Measurements from ENCODE around the gene LHFPL2. TPM values are rescaled to one million over a fixed set of nuclear protein-coding genes. Genes with fewer than 3 reads are reported as not detected.

The LHFPL2 gene
- total and polyA plus RNA-seq, 10 donors = 4.8 to 14.6 (median 9.3) TPM

GRCh38 chr5:78639791-78640190 is 8.8 kb downstream of the LHFPL2 start:
- intact Hi-C loops (cut with DNase I; ENCODE audit: low total_unique reads) = no loop called here

GRCh38 chr5:78638973-78639669 is 9.5 kb downstream of the LHFPL2 start:
- no peaks in the 10 kb centered on the region for H3K27me3 ChIP-seq (replicated peaks in 1 of 7)
- H3K4me3 ChIP-seq = no peak overlapping the region
- H3K9me3 ChIP-seq = no peaks in the 10 kb centered on the region
- intact Hi-C loops (cut with DNase I; ENCODE audit: low total_unique reads) = no loop called here
- peaks cover 0 to 24% (median 12%) of the 10 kb centered on the region in 6 donors for H3K4me1 ChIP-seq
- no peaks in the 10 kb centered on the region for H3K36me3 ChIP-seq
- TF ChIP-seq CTCF (IDR thresholded peaks at IDR 0.05 in 8 of 11, conservative IDR thresholded peaks at IDR 0.05 in 3 of 11) = no peak
- TF ChIP-seq POLR2A (IDR thresholded peaks at IDR 0.05) = no peak
- TF ChIP-seq POLR2AphosphoS5 (IDR thresholded peaks at IDR 0.05) = no peak
- H3K27ac ChIP-seq = no peak overlapping the region
- WGBS, 5 donors = 90 to 98% (median 95%) methylated on average over 4 of the region's 4 CpGs
- DNase-seq = no peak

More at GRCh38 chr5:78639791-78640190, 8.8 kb downstream of the LHFPL2 start:
- Histone ChIP-seq H3K36me3 (no peaks in the 10 kb centered on the region), H3K27me3 (replicated peaks in 1 of 7) (no peaks in the 10 kb centered on the region), H3K4me1 (peaks cover 0 to 17% (median 7%) of the 10 kb centered on the region in 6 donors), H3K9me3 (no peaks in the 10 kb centered on the region), H3K27ac (no peak overlapping the region), H3K4me3 (no peak overlapping the region)
- WGBS, 5 donors = 75 to 86% (median 85%) methylated on average over 2 of the region's 2 CpGs
- TF ChIP-seq CTCF (IDR thresholded peaks at IDR 0.05 in 8 of 11, conservative IDR thresholded peaks at IDR 0.05 in 3 of 11) (no peak), POLR2AphosphoS5 (IDR thresholded peaks at IDR 0.05) (no peak), POLR2A (IDR thresholded peaks at IDR 0.05) (no peak)
- DNase-seq = no peak

- no peak overlapping the region for H3K4me3 ChIP-seq
- no peaks in the 10 kb centered on the region for H3K27me3 ChIP-seq (replicated peaks in 1 of 7)
- WGBS, 5 donors = 58 to 69% (median 67%) methylated on average over 10 of the region's 10 CpGs
- no peak overlapping the region for H3K27ac ChIP-seq
- TF ChIP-seq CTCF (IDR thresholded peaks at IDR 0.05 in 8 of 11, conservative IDR thresholded peaks at IDR 0.05 in 3 of 11) (no peak), POLR2AphosphoS5 (IDR thresholded peaks at IDR 0.05) (peak in 2 of 3 donors; percentile 41 to 64), POLR2A (IDR thresholded peaks at IDR 0.05) (no peak)
- no peaks in the 10 kb centered on the region for H3K9me3 ChIP-seq
- H3K4me1 ChIP-seq = peaks cover 0 to 31% (median 15%) of the 10 kb centered on the region in 6 donors
- no peak for DNase-seq
- H3K36me3 ChIP-seq = no peaks in the 10 kb centered on the region
- intact Hi-C loops (cut with DNase I; ENCODE audit: low total_unique reads) = no loop called here
Observed at GRCh38 chr5:78638423-78638822, 10.1 kb downstream of the LHFPL2 start.

GRCh38 chr5:78637468-78637867 is 11.1 kb downstream of the LHFPL2 start:
- Histone ChIP-seq H3K27me3 (replicated peaks in 1 of 7) (no peaks in the 10 kb centered on the region), H3K27ac (no peak overlapping the region), H3K4me3 (no peak overlapping the region), H3K9me3 (no peaks in the 10 kb centered on the region), H3K4me1 (peaks cover 0 to 32% (median 15%) of the 10 kb centered on the region in 6 donors), H3K36me3 (peaks cover 0 to 2% (median 0%) of the 10 kb centered on the region in 6 donors)
- 94 to 100% (median 96%) methylated on average over 3 to 5 of the region's 5 CpGs for WGBS, 5 donors
- TF ChIP-seq POLR2AphosphoS5 (IDR thresholded peaks at IDR 0.05) (no peak), CTCF (IDR thresholded peaks at IDR 0.05 in 8 of 11, conservative IDR thresholded peaks at IDR 0.05 in 3 of 11) (no peak), POLR2A (IDR thresholded peaks at IDR 0.05) (no peak)
- DNase-seq = no peak
- intact Hi-C loops (cut with DNase I; ENCODE audit: low total_unique reads) = no loop called here

Data from spleen (tissue), 11 donors.